ENCODE results near the gene JAK2.
"Not testable (repeated sequence)": the region's sequence is repeated elsewhere in the genome, so short reads cannot be mapped to it uniquely, and the experiment has no call there.

The JAK2 gene

GRCh38 chr9:4980086-4980727, 4.9 kb upstream of the JAK2 start:
- DNase-seq (ENCODE audit: low read depth in 2 of 2): no peak

- DNase-seq (ENCODE audit: low read depth in 2 of 2): no peak
These were observed 2.2 kb upstream of the JAK2 start for GRCh38 chr9:4982721-4983482.

GRCh38 chr9:4983601-4984165, 1.4 kb upstream of the JAK2 start:
- no peak for DNase-seq (ENCODE audit: low read depth in 2 of 2)

- DNase-seq (ENCODE audit: low read depth in 2 of 2): no peak
These were observed 876 bp upstream of the JAK2 start for GRCh38 chr9:4984171-4984620.

- DNase-seq (ENCODE audit: low read depth in 2 of 2): no peak
These were observed 554 bp downstream of the JAK2 start for GRCh38 chr9:4985386-4986266.

GRCh38 chr9:4986296-4986695, 1.2 kb downstream of the JAK2 start:
- DNase-seq (ENCODE audit: low read depth in 2 of 2): no peak

- no peak for DNase-seq (ENCODE audit: low read depth in 2 of 2)
These were observed 1.7 kb downstream of the JAK2 start for GRCh38 chr9:4986783-4987182.

GRCh38 chr9:4987961-4988421, 2.9 kb downstream of the JAK2 start:
- DNase-seq (ENCODE audit: low read depth in 2 of 2): no peak

GRCh38 chr9:4992872-4993271, 7.8 kb downstream of the JAK2 start:
- no peak for DNase-seq (ENCODE audit: low read depth in 2 of 2)

GRCh38 chr9:4994166-4994890, 9.3 kb downstream of the JAK2 start:
- DNase-seq (ENCODE audit: low read depth in 2 of 2): no peak

- no peak for DNase-seq (ENCODE audit: low read depth in 2 of 2)
These were observed 12.1 kb downstream of the JAK2 start for GRCh38 chr9:4997196-4997595.

GRCh38 chr9:4997631-4998030, 12.6 kb downstream of the JAK2 start:
- DNase-seq (ENCODE audit: low read depth in 2 of 2): no peak

GRCh38 chr9:5002811-5003210, 17.7 kb downstream of the JAK2 start:
- no peak for DNase-seq (ENCODE audit: low read depth in 2 of 2)

GRCh38 chr9:5004481-5004880, 19.4 kb downstream of the JAK2 start:
- DNase-seq (ENCODE audit: low read depth in 2 of 2): no peak

GRCh38 chr9:5008202-5008601, 23.1 kb downstream of the JAK2 start:
- no peak for DNase-seq (ENCODE audit: low read depth in 2 of 2)

GRCh38 chr9:5013374-5013773, 28.3 kb downstream of the JAK2 start:
- DNase-seq (ENCODE audit: low read depth in 2 of 2): no peak

GRCh38 chr9:5015934-5016333, 30.9 kb downstream of the JAK2 start:
- DNase-seq (ENCODE audit: low read depth in 2 of 2): no peak

GRCh38 chr9:5025416-5025815, 40.3 kb downstream of the JAK2 start:
- DNase-seq (ENCODE audit: low read depth in 2 of 2): no peak

- DNase-seq (ENCODE audit: low read depth in 2 of 2): not testable (repeated sequence)
These were observed 46.9 kb downstream of the JAK2 start for GRCh38 chr9:5031941-5032340.

- DNase-seq (ENCODE audit: low read depth in 2 of 2): no peak
These were observed 55.8 kb downstream of the JAK2 start for GRCh38 chr9:5040730-5041389.

Measured in stimulated activated CD8-positive, alpha-beta memory T cell treated with anti-CD3 and anti-CD28 coated beads, Interleukin-15, amount 100 ng/mL, for 48 hours (primary cell).